Effector memory CD4-positive, alpha-beta T cell (primary cell): ENCODE results near the gene EYS.

Experiments
- DNase-seq, 3 donors: peaks; one replicate each; pipeline ENCODE4 v3.0.0-alpha.2; 2020
- H3K27ac ChIP-seq: 2 replicates; pipeline ENCODE4 v1.7.0; 2013; ENCODE audit warnings: mild to moderate bottlenecking, low read length, moderate library complexity; ENCODE audit not compliant: insufficient read depth, poor library complexity, severe bottlenecking
- H3K27me3 ChIP-seq: replicated peaks from 2 replicates; pipeline ENCODE4 v1.7.0; 2013; ENCODE audit warnings: mild to moderate bottlenecking, low read length; ENCODE audit not compliant: insufficient read depth, control insufficient read depth, poor library complexity, severe bottlenecking
- H3K36me3 ChIP-seq: 2 replicates; pipeline ENCODE4 v1.7.0; 2013; ENCODE audit warnings: mild to moderate bottlenecking, low read length, moderate library complexity; ENCODE audit not compliant: control insufficient read depth, insufficient read depth
- H3K4me1 ChIP-seq: 2 replicates; pipeline ENCODE4 v1.7.0; 2013; ENCODE audit warnings: low read length, mild to moderate bottlenecking; ENCODE audit not compliant: control insufficient read depth, insufficient read depth, poor library complexity, severe bottlenecking
- H3K4me3 ChIP-seq: 2 replicates; pipeline ENCODE4 v1.7.0; 2013; ENCODE audit warnings: low read length, low read depth, mild to moderate bottlenecking; ENCODE audit not compliant: insufficient read depth, poor library complexity, severe bottlenecking
- H3K9me3 ChIP-seq: 2 replicates; pipeline ENCODE4 v1.7.0; 2013; ENCODE audit warnings: mild to moderate bottlenecking, low read length, moderate library complexity; ENCODE audit not compliant: control insufficient read depth

Gene EYS

GRCh38 chr6:65199121-65199520 lies 507.9 kb downstream of the EYS start:
- Histone ChIP-seq H3K4me1 (no peaks in the 10 kb centered on the region), H3K9me3 (no peaks in the 10 kb centered on the region), H3K27me3 (no peaks in the 10 kb centered on the region), H3K27ac (no peak overlapping the region), H3K4me3 (no peak overlapping the region), H3K36me3 (no peaks in the 10 kb centered on the region)
- no peak for DNase-seq

DNA sequence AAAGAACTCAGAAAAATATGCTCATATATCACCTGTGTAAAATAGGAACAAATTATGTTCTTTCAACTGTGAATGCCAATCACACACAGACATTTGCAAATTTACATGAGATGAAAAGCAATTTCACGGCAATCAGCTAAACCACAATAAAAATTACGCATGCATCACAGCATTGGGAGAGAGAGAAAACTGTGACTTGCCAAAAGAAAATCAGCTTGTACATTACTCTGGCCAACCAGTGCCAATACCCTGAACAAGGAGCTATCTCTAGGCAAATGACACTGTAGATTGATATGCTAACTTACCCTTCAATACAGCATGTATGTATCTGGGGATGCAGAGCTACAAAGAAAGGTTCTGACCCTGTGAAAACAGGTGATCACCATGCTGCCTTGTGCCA lies 515.6 kb downstream of the EYS start:
- no peaks in the 10 kb centered on the region for H3K9me3 ChIP-seq
- no peak for DNase-seq

DNA sequence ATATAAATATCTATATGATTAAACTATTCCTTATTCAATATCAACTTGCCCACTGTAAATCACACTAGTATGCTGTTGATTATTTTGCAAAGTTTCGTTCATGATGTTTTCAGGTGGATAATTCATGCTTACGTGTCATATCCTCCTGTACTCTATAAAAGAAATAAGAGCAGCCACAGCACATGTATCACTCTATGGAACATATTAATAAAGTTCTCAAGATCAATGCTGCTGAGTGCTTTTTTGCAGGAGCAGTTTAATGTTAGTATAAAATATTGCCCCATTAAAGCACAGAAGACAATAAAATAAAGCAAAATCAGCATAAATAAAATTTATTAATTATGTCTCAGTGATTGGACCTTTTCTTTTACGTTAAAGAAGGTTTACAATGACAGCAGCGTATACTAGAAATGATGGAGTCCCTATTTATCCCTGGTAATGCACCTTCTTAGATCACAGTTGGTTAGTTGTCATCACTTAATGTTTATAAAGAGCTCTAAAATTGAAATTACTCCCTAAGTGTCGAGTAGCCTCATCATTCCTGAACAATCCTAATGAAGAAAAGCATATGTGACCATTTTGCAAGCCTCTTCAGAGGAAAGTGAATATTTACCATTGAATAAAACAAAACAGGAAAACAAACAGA lies 517.7 kb downstream of the EYS start:
- Histone ChIP-seq H3K36me3 (no peaks in the 10 kb centered on the region), H3K4me1 (no peaks in the 10 kb centered on the region), H3K4me3 (no peak overlapping the region), H3K27me3 (no peaks in the 10 kb centered on the region), H3K27ac (no peak overlapping the region), H3K9me3 (no peaks in the 10 kb centered on the region)
- DNase-seq = no peak

More for the DNA sequence above, 515.6 kb downstream of the EYS start:
- Histone ChIP-seq H3K27ac (no peak overlapping the region), H3K36me3 (no peaks in the 10 kb centered on the region), H3K27me3 (no peaks in the 10 kb centered on the region), H3K4me3 (no peak overlapping the region), H3K4me1 (no peaks in the 10 kb centered on the region)

- H3K4me3 ChIP-seq = no peak overlapping the region
- no peaks in the 10 kb centered on the region for H3K4me1 ChIP-seq
- no peaks in the 10 kb centered on the region for H3K36me3 ChIP-seq
- H3K27ac ChIP-seq = no peak overlapping the region
- no peaks in the 10 kb centered on the region for H3K27me3 ChIP-seq
- DNase-seq = no peak
- no peaks in the 10 kb centered on the region for H3K9me3 ChIP-seq
Measured at GRCh38 chr6:65186826-65187225, 520.2 kb downstream of the EYS start.

GRCh38 chr6:65182681-65183080 lies 524.3 kb downstream of the EYS start:
- Histone ChIP-seq H3K27me3 (no peaks in the 10 kb centered on the region), H3K4me3 (no peak overlapping the region), H3K9me3 (no peaks in the 10 kb centered on the region), H3K4me1 (no peaks in the 10 kb centered on the region), H3K36me3 (no peaks in the 10 kb centered on the region), H3K27ac (no peak overlapping the region)
- no peak for DNase-seq

DNA sequence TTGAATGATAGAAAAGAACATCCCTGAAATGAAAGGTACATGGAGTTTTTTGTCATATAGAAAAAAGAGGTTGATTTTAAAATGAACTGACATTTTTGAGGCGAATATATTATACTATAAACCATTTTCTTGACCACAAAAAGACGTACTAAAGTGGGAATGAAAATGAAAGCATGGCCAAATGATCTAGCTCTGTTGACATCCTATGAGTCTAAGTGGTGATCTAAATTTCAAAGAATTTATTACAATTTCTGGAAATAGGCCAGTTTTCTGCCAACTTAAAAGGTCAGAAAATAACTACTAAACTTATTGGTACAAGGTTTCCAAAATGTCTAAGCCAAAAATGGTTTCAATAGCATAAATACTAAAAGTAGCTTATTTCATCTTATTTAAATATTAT lies 536.8 kb downstream of the EYS start:
- no peak for DNase-seq
- H3K27ac ChIP-seq = no peak overlapping the region
- H3K36me3 ChIP-seq = no peaks in the 10 kb centered on the region
- H3K27me3 ChIP-seq = no peaks in the 10 kb centered on the region
- H3K4me1 ChIP-seq = no peaks in the 10 kb centered on the region
- no peaks in the 10 kb centered on the region for H3K9me3 ChIP-seq
- H3K4me3 ChIP-seq = no peak overlapping the region

- no peaks in the 10 kb centered on the region for H3K9me3 ChIP-seq
- no peak overlapping the region for H3K27ac ChIP-seq
- no peak overlapping the region for H3K4me3 ChIP-seq
- H3K4me1 ChIP-seq = no peaks in the 10 kb centered on the region
- H3K36me3 ChIP-seq = no peaks in the 10 kb centered on the region
- H3K27me3 ChIP-seq = no peaks in the 10 kb centered on the region
- DNase-seq = no peak
Measured at GRCh38 chr6:65161661-65162060, 545.4 kb downstream of the EYS start.

GRCh38 chr6:65157025-65157424 lies 550.0 kb downstream of the EYS start:
- no peaks in the 10 kb centered on the region for H3K4me1 ChIP-seq
- no peak overlapping the region for H3K4me3 ChIP-seq
- no peak overlapping the region for H3K27ac ChIP-seq
- no peaks in the 10 kb centered on the region for H3K9me3 ChIP-seq
- no peaks in the 10 kb centered on the region for H3K27me3 ChIP-seq
- no peaks in the 10 kb centered on the region for H3K36me3 ChIP-seq
- no peak for DNase-seq

- H3K4me3 ChIP-seq = no peak overlapping the region
- no peak overlapping the region for H3K27ac ChIP-seq
- H3K27me3 ChIP-seq = no peaks in the 10 kb centered on the region
- no peaks in the 10 kb centered on the region for H3K4me1 ChIP-seq
- H3K36me3 ChIP-seq = no peaks in the 10 kb centered on the region
- H3K9me3 ChIP-seq = no peaks in the 10 kb centered on the region
- DNase-seq = no peak
Measured at GRCh38 chr6:65155083-65155482, 551.9 kb downstream of the EYS start.

GRCh38 chr6:65149841-65150240 lies 557.2 kb downstream of the EYS start:
- no peak for DNase-seq
- H3K4me1 ChIP-seq = no peaks in the 10 kb centered on the region
- no peaks in the 10 kb centered on the region for H3K27me3 ChIP-seq
- H3K9me3 ChIP-seq = no peaks in the 10 kb centered on the region
- no peak overlapping the region for H3K27ac ChIP-seq
- no peaks in the 10 kb centered on the region for H3K36me3 ChIP-seq
- H3K4me3 ChIP-seq = no peak overlapping the region
